ENCODE data around the gene PLXNA2. TPM values are rescaled to one million over a fixed set of nuclear protein-coding genes. Genes with fewer than 3 reads are reported as not detected.
A peak's percentile ranks its signal among the peaks of the same experiment; 100 is the strongest.

PLXNA2 gene
- total RNA-seq, 1 donor from 2014 or later, result 37.4 TPM

- DNase-seq (ENCODE audit: low spot score), result no peak
These were observed 3.4 kb downstream of the PLXNA2 start for GRCh38 chr1:208240662-208241355.

DNA sequence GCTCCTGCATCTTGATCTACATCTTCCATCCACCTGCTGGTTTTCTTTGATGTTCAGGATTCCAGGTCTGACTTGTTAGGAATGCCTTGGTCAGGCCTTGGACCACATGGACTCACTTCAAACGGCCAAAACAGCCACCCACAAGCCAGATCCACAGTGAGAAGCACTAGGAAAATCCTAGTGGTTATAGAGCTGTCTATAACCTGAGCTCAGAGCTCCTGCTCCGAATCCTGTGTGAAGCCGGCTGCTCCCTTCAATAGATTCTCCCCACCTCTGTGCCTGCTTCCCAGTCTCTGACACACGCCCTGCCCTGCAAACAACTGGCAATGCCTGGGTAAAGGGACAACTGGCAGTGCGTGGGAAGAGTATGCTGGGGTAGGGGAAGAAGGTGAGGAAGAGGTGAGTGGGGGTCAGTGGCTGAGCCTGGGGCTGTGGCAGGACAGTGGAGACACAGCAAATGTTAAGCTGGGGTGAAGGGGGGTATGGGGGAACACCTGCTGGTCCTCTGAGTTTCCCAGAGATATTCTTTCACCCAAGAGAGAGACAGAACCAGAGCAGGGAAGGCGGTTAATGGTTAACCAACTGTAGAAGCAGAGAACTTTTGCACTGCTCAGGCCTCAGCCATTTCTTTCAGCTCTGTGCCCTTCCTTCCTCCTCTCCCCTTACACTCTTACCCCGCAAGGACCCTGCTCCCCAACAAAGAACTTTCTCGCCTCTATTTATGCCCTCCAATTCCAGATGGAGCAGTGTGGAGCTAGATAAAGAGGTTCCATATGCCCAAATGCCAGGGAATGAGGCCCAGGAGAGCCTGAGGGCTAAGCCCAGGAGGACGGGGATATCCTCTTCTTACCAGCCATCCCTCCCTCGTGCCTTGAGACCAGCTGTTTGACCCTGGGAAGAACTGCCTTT lies 4.5 kb downstream of the PLXNA2 start:
- no peak for DNase-seq (ENCODE audit: low spot score)

GRCh38 chr1:208238710-208239472 lies 5.3 kb downstream of the PLXNA2 start:
- DNase-seq (ENCODE audit: low spot score), result no peak

GRCh38 chr1:208237241-208237640 lies 6.9 kb downstream of the PLXNA2 start:
- DNase-seq (ENCODE audit: low spot score), result no peak

- peak; percentile 40 for DNase-seq (ENCODE audit: low spot score)
These were observed 8.0 kb downstream of the PLXNA2 start for GRCh38 chr1:208235982-208236761.

DNA sequence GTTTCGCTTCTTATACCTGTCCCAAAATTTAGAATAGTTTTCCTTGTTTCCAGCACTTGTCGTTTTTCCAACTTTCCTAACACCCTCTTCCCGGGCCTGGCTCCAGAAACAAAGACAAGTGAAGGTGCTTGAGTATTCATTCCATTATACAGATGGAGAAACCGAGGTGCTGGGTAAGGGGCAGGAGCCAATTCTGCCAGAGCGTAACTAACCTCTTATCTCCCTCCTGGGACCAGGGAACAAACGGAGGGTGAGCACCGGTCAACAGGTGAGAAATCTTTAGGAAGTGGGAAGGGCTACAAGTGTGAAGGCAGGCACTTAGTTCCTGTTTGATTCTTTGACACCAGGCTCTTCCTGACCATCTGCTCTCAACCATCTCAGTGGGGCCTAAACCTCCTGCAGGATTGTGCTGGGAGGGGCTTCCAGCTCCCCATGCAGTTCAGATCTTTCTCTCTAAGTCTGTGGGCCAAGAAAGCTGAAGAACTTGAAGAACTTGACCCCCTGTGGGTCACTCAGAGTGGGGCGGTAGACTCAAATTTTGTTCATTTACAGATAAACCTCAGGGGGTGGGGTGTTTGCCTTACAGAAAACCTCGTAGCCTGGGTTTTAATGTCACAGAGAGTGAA lies 8.7 kb downstream of the PLXNA2 start:
- no peak for DNase-seq (ENCODE audit: low spot score)

DNA sequence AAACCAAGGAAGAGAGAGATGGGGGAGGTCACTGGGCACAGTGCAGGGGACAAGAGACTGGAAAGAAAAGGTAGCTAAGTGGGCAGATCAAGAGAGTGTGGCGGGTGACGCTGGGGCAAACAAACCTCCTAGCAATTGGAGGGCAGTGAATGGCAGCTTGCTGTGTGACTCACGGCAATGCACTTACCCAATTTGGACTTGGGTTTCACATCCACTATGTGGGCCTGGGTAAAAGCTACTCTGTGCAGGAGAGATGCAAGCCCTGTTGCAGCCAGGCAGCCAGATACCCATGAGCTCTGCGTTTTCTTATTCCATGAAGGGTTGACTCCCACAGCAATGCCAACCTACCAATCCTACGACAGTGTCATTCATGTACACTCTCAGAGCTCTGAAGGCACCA lies 9.5 kb downstream of the PLXNA2 start:
- DNase-seq (ENCODE audit: low spot score), result no peak

DNA sequence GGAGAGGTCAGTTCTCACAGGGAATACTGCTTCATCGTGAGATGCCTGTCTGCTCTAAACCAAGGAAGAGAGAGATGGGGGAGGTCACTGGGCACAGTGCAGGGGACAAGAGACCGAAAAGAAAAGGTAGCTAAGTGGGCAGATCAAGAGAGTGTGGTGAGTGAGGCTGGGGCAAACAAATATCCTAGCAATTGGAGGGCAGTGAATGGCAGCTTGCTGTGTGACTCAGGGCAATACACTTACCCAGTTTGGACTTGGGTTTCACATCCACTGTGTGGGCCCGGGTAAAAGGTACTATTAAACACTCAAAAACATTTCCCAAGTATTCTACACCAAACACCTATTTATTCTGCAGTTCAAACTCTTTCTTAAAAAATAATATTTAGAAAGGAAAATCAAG lies 10.2 kb downstream of the PLXNA2 start:
- no peak for DNase-seq (ENCODE audit: low spot score)

DNA sequence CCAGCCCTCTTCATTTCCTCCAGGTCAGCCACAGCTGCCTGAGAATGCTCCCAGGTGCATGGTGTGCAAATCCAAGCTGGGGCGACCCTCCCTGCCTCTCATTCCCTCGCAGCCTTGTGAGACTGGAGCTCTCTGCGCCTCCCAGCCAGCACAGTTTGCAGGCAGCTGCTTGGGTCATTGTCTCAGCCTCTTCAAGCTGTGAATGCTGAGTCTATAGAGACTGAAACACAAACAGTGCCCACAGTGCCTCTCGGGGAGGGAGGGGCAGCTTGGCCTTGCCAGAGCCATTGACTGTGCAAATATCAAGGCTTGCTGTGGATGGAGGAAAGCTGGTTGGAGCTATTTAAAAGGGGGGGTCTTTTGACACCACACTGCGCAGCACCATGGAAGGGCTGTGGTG lies 10.6 kb downstream of the PLXNA2 start:
- DNase-seq (ENCODE audit: low spot score), result peak; percentile 35

DNA sequence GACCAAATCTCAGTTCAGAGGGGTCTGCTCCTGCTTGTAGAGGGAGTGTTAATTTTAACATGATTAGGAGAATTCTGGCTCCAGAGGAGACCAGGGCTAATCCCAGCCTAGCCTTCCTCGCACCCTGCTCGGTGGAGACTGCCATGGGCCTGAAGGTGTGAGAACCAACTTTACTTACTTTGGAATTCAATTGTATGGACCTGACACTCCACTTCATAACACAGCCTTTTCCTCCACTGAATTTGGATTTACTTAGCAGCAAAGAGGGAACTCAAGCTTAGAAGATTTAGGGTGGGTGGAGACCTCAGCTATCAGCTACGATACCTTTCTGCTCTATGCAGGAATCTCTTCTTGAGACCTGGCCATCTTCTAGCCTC lies 11.5 kb downstream of the PLXNA2 start:
- DNase-seq (ENCODE audit: low spot score), result no peak

GRCh38 chr1:208231881-208232661 lies 12.1 kb downstream of the PLXNA2 start:
- no peak for DNase-seq (ENCODE audit: low spot score)

- DNase-seq (ENCODE audit: low spot score), result no peak
These were observed 13.3 kb downstream of the PLXNA2 start for GRCh38 chr1:208230668-208231529.

DNA sequence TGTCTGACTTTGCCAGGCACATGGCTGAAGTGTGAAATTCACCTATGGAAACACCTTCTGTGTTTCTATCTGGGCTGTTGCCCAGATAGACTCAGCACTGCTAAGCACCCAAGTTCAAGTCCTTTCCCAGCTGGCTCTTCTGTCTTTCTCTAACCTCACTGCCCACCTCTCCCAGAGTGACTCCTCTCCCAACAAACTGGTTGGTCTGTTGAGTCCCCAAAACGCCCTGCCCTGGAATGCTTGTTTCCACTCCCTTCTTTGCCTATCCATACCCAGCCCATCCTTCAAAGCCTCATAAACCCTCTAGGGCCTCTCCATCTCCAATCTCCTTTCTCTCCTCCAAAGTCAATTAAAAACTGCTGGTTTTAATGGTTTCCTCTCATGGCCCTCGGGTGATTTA lies 15.6 kb downstream of the PLXNA2 start:
- DNase-seq (ENCODE audit: low spot score), result no peak

DNA sequence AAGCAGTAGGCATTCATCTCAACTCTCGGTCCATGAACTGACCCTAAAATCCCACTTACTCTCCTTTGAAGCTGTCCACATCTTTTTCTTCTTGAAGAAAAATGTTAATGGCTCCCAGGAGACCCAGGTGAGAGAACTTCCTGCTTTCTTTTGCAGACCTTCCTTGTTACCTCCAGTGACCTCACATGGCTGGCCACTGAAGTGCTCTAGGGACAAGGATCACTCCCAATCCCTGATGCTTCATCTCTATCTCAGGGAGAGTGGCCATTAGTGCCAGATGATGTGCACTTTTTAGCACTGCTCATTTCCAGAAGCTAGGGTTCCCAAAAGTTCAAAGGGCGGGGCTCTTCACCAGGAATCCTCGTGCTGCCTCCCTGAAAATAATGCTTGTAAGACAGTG lies 16.2 kb downstream of the PLXNA2 start:
- no peak for DNase-seq (ENCODE audit: low spot score)

DNA sequence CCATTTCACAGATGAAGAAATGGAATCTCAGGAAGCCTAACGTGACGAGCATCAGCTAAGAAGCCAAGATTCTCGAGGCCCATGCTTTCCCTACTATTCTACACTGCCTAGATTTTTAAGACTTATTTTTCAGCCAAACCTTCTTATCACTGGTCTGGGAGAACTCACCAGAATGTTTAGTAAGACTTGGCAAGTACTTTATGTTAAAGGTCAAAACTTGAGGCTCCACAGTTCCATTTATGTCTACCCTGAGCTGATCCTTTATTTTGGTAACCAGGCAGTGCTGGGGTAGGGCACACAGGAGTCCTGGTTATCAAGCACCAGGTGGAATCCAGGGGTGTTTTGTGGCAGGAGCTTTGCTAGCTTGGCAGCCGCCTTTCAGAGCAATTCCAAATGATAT lies 16.8 kb downstream of the PLXNA2 start:
- DNase-seq (ENCODE audit: low spot score), result no peak

DNA sequence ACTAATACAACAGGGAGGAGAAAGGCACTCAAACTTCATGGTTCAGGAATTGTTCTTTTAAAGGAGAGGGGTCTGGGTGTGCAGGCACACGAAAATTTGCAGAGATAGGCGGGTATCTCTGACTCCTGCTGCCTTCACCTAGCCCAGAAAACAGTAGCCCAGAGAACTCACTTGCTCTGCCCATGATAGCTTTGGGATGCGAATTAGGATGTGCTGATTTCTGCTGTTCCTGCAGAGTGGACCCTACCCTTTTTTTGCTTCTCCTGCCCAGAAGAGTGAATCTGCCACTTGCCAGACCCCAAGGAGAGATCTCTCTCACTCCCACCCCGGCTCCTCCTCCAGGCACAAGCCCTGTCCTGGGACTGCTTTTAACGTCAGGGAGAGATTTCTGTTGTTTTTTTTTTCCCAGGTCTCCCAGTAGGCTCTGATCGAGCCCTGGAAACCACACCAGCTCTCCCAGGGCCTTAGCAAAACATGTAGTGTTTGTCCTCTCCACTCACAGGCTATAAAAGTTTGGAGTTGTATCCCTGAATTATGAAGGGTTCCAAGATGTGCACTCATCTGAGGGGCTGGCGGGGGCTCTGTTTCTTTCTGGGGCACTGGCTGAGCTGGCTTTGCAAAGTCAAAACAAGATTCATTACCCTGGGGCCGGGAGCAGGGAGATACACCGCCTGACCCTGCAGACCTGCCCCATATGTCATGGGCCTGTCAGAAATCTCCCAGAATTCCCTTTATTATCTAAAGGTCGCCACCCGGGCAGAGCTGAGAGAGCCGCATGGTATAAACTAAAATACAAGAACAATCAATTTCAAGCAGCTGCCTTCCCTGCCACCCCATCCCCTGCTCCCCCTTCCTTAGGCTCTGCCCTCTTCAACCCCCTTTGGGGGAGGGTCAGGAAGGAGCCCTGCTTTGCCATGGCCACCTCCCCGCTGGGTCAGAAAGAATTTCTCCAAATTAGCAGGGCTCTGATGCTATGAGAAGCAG lies 17.9 kb downstream of the PLXNA2 start:
- no peak for DNase-seq (ENCODE audit: low spot score)

DNA sequence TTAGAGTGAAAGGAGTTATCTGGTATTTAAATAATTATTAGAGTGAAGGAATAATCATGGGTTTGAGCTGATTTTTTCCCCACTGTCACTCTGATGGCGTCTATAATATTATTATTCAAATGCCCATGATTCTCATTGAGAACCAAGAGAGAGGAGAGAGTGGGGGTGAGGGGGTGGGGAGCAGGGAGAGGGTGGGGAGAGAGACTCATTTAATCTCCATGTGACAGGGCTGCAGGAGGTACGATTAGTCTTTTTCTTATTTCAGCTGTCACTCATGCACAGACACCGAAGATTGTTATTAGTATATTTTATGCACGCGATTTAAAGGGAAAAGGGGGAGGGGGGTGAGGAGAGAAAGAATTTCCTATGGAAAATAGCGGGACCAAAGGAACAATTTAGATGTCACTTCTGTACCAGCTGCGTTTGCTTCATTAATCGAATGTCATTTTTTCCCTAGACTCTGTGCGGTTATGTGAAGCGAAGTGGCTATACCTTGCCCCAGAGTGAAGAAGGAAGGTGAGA lies 19.9 kb downstream of the PLXNA2 start:
- no peak for DNase-seq (ENCODE audit: low spot score)

- DNase-seq (ENCODE audit: low spot score), result no peak
These were observed 21.0 kb downstream of the PLXNA2 start for GRCh38 chr1:208223136-208223535.
